Activated CD8-positive, alpha-beta T cell treated with anti-CD3 and anti-CD28 coated beads, Interleukin-2, amount 10 ng/mL, durations not matched to agents 7 days and 5 days (primary cell): ENCODE data around the gene CADPS. TPM values are rescaled to one million over a fixed set of nuclear protein-coding genes. Genes with fewer than 3 reads are reported as not detected.

Experiments
- ATAC-seq: fragments of 150-1000 bp; cut with Tn5 transposase; one replicate; pipeline ENCODE4 v1.10.0; 2021; ENCODE audit warnings: moderate library complexity
- CTCF ChIA-PET: fragments of 350-600 bp; sonication (Branson Sonifier 250); formaldehyde crosslinking; loops from one replicate; lab custom pipeline; 2021; ENCODE audit warnings: antibody characterized with exemption; lab: Charles Lee
- POLR2A ChIA-PET: fragments of 350-600 bp; sonication (Branson Sonifier 250); formaldehyde crosslinking; loops from one replicate; lab custom pipeline; 2021; ENCODE audit warnings: antibody characterized with exemption; lab: Charles Lee
- DNase-seq: peaks from one replicate; pipeline ENCODE4 v3.0.0-alpha.2; 2020
- H3K27ac Mint-ChIP-seq: one replicate; pipeline ENCODE4 v1.8.0; 2021; ENCODE audit warnings: mild to moderate bottlenecking, mixed read lengths
- H3K27me3 Mint-ChIP-seq: one replicate; pipeline ENCODE4 v1.8.0; 2021; ENCODE audit warnings: low read depth, mixed read lengths
- H3K36me3 Mint-ChIP-seq: one replicate; pipeline ENCODE4 v1.8.0; 2021; ENCODE audit warnings: low read depth, mixed read lengths
- H3K4me1 Mint-ChIP-seq: one replicate; pipeline ENCODE4 v1.8.0; 2021; ENCODE audit warnings: low read depth, mixed read lengths
- H3K4me3 Mint-ChIP-seq: one replicate; pipeline ENCODE4 v1.8.0; 2021; ENCODE audit warnings: mild to moderate bottlenecking, mixed read lengths
- H3K9me3 Mint-ChIP-seq: one replicate; pipeline ENCODE4 v1.8.0; 2022; ENCODE audit warnings: mixed read lengths; ENCODE audit not compliant: insufficient read depth
- total RNA-seq, 2 experiments: library from RNA; stranded (reverse); gene quantifications; one replicate each; pipeline ENCODE4 v1.2.3, GENCODE V29; 2021

Gene CADPS
- total RNA-seq, 2 experiments from 2014 or later, result not detected

DNA sequence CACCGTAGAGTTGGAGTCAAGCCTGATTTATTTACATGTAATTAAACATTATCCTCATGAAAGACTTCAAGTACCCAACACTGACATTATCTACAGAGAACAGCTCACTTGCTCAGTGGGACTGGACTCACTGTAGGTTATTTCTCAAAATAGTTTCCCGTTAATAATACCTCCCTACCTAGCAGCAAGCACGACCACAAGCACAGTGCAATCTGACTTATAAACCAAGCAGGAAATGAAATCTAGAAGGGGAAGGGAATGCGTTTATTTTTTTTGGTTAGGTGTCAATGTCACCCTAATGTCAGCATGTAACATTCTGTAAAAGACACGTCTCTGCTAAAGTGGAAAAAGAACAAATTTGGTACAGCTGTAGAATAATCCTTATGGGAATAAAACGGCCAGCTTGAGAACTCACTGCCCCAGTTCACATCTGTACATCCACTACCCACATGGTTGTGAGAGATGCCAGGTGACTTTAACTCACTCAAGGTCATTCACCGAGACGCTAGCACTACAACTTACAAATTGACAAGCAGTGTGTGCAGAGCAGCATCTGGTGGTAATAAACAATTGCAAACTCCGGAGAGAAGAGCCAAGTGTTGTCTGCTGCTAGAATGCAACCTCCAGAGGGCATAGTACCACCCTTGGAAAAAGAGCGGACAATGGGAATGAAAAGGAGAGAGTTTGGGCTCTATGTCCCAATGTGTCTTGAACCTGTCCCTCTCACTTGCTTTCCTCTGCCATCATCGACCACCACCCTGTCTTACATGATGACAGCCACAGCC, 242.5 kb downstream of the CADPS start:
- Mint-ChIP-seq H3K4me1 (no peaks in the 10 kb centered on the region), H3K27ac (no peak overlapping the region), H3K27me3 (peaks cover 2% of the 10 kb centered on the region), H3K36me3 (no peaks in the 10 kb centered on the region), H3K9me3 (no peaks in the 10 kb centered on the region), H3K4me3 (no peak overlapping the region)
- POLR2A ChIA-PET, result interaction anchor here (0.7 kb wide), 1 partner anchor 683 kb away, joined by 4 read pairs; no protein-coding TSS in a partner anchor
- CTCF ChIA-PET, result no interaction called here
- ATAC-seq (no peak), DNase-seq (no peak)

DNA sequence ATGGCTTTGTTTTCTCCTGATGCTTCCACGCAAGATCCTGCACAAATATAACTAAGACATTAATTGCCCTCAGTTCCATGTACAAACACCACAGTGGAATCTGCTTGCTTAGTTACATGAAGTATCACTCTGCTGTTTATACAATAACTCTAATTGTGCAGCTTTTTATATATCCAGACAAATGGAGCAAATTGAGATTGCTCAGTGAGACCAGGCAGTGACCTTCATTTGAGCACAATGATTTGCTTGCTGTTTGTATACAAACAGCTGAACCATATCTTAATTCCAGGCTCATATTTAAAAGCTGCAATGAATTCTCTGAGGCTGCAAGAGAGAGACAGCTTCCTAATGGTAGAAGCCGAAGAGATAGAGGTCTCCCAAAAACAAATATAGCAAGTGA, 243.7 kb downstream of the CADPS start:
- H3K4me1 Mint-ChIP-seq, result no peaks in the 10 kb centered on the region
- no peak for ATAC-seq
- H3K27me3 Mint-ChIP-seq, result peaks cover 6% of the 10 kb centered on the region
- ChIA-PET CTCF (no interaction called here), POLR2A (no interaction called here)
- H3K27ac Mint-ChIP-seq, result no peak overlapping the region
- H3K9me3 Mint-ChIP-seq, result no peaks in the 10 kb centered on the region
- no peak for DNase-seq
- H3K4me3 Mint-ChIP-seq, result no peak overlapping the region
- no peaks in the 10 kb centered on the region for H3K36me3 Mint-ChIP-seq

DNA sequence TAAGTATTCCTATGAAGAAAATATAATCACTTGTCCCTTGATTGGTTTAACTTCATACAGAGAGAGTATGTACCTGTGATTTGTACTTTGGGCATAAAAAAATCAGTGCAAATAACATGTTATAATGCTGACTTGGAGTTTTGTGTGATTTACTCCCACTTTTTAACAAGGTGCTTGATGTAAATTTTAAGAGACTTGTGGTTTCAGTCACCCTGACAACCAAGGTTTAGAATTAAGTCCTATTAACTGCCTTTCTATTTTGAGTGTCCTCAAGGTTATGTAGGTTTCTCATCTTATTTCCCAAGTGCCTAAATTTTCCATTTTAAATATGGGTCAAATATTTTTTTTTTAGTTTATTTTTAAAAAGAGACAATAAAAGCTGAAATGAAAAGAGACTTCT, 244.6 kb downstream of the CADPS start:
- ATAC-seq (no peak), DNase-seq (no peak)
- H3K4me3 Mint-ChIP-seq, result no peak overlapping the region
- H3K27me3 Mint-ChIP-seq, result peaks cover 6% of the 10 kb centered on the region
- CTCF ChIA-PET, result no interaction called here
- H3K27ac Mint-ChIP-seq, result no peak overlapping the region
- POLR2A ChIA-PET, result no interaction called here
- H3K9me3 Mint-ChIP-seq, result no peaks in the 10 kb centered on the region
- no peaks in the 10 kb centered on the region for H3K36me3 Mint-ChIP-seq
- no peaks in the 10 kb centered on the region for H3K4me1 Mint-ChIP-seq

DNA sequence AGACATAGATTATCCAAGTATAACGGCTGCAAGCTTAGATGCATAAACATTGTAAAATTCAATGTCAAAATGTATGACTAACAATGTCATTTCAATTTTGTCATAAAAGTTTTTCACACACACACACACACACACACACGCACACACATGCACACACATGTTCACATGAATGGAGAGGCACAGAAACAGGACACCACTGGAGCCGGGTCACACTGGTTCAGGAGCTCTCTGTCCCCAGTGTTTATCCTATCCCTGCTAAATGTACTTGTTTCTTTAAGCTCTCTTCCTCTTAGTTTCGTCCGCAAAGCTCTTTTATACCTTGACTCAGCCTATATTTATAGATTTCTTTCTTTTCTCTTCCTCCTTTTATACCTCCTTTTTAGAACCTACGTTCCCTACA, 249.9 kb downstream of the CADPS start:
- H3K4me3 Mint-ChIP-seq, result no peak overlapping the region
- H3K36me3 Mint-ChIP-seq, result no peaks in the 10 kb centered on the region
- ATAC-seq, result no peak
- ChIA-PET CTCF (no interaction called here), POLR2A (no interaction called here)
- no peaks in the 10 kb centered on the region for H3K9me3 Mint-ChIP-seq
- no peak for DNase-seq
- H3K27ac Mint-ChIP-seq, result no peak overlapping the region
- H3K27me3 Mint-ChIP-seq, result peaks cover 6% of the 10 kb centered on the region
- no peaks in the 10 kb centered on the region for H3K4me1 Mint-ChIP-seq

GRCh38 chr3:62624185-62624584, 251.0 kb downstream of the CADPS start:
- DNase-seq (no peak), ATAC-seq (no peak)
- ChIA-PET CTCF (interaction anchor here (2.9 kb wide), 1 partner anchor 1194 kb away, joined by 10 read pairs; the partner anchor contains the start of gene C3orf49), POLR2A (no interaction called here)
- H3K27me3 Mint-ChIP-seq, result peaks cover 6% of the 10 kb centered on the region
- no peak overlapping the region for H3K4me3 Mint-ChIP-seq
- no peaks in the 10 kb centered on the region for H3K36me3 Mint-ChIP-seq
- no peak overlapping the region for H3K27ac Mint-ChIP-seq
- no peaks in the 10 kb centered on the region for H3K4me1 Mint-ChIP-seq
- no peaks in the 10 kb centered on the region for H3K9me3 Mint-ChIP-seq

GRCh38 chr3:62622553-62623174, 252.6 kb downstream of the CADPS start:
- POLR2A ChIA-PET, result no interaction called here
- CTCF ChIA-PET, result interaction anchor here (2.9 kb wide), 1 partner anchor 1196 kb away, joined by 10 read pairs; the partner anchor contains the start of gene C3orf49
- Mint-ChIP-seq H3K36me3 (no peaks in the 10 kb centered on the region), H3K4me3 (no peak overlapping the region), H3K27me3 (peaks cover 6% of the 10 kb centered on the region), H3K4me1 (no peaks in the 10 kb centered on the region), H3K27ac (no peak overlapping the region), H3K9me3 (no peaks in the 10 kb centered on the region)
- DNase-seq (no peak), ATAC-seq (no peak)

GRCh38 chr3:62621925-62622324, 253.3 kb downstream of the CADPS start:
- Mint-ChIP-seq H3K4me3 (no peak overlapping the region), H3K9me3 (no peaks in the 10 kb centered on the region), H3K27me3 (peaks cover 5% of the 10 kb centered on the region), H3K36me3 (no peaks in the 10 kb centered on the region), H3K4me1 (no peaks in the 10 kb centered on the region), H3K27ac (no peak overlapping the region)
- ChIA-PET CTCF (interaction anchor here (2.9 kb wide), 1 partner anchor 1197 kb away, joined by 10 read pairs; the partner anchor contains the start of gene C3orf49), POLR2A (no interaction called here)
- ATAC-seq (no peak), DNase-seq (no peak)

DNA sequence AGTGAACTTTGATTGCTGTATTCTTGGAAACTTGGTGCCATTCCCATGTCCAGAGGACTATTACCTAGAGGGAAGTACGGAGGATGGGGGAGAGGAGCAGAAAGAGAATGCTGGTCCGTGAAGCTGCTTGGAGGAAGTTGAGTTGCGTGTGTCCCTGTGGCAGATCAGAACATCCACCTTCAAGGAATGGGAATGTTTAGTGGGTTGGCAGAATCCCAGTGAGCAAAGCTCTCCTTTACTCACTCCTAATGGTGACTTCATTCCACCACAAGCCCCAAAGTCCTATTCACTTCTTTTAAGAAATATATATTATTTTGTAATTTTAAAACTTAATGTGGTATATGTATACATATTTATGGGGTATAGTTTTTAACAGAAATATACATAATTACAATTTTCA, 254.0 kb downstream of the CADPS start:
- DNase-seq (no peak), ATAC-seq (no peak)
- no peak overlapping the region for H3K27ac Mint-ChIP-seq
- no peak overlapping the region for H3K4me3 Mint-ChIP-seq
- no peaks in the 10 kb centered on the region for H3K36me3 Mint-ChIP-seq
- ChIA-PET CTCF (interaction anchor here (2.9 kb wide), 1 partner anchor 1197 kb away, joined by 10 read pairs; the partner anchor contains the start of gene C3orf49), POLR2A (no interaction called here)
- no peaks in the 10 kb centered on the region for H3K4me1 Mint-ChIP-seq
- no peaks in the 10 kb centered on the region for H3K9me3 Mint-ChIP-seq
- H3K27me3 Mint-ChIP-seq, result peaks cover 2% of the 10 kb centered on the region

GRCh38 chr3:62615258-62615849, 259.9 kb downstream of the CADPS start:
- CTCF ChIA-PET, result no interaction called here
- ATAC-seq (no peak), DNase-seq (no peak)
- POLR2A ChIA-PET, result no interaction called here
- no peak overlapping the region for H3K27ac Mint-ChIP-seq
- H3K4me1 Mint-ChIP-seq, result no peaks in the 10 kb centered on the region
- no peak overlapping the region for H3K4me3 Mint-ChIP-seq
- no peaks in the 10 kb centered on the region for H3K27me3 Mint-ChIP-seq
- H3K9me3 Mint-ChIP-seq, result no peaks in the 10 kb centered on the region
- no peaks in the 10 kb centered on the region for H3K36me3 Mint-ChIP-seq

GRCh38 chr3:62614527-62614926, 260.7 kb downstream of the CADPS start:
- no peaks in the 10 kb centered on the region for H3K9me3 Mint-ChIP-seq
- H3K27me3 Mint-ChIP-seq, result no peaks in the 10 kb centered on the region
- no peak overlapping the region for H3K27ac Mint-ChIP-seq
- ChIA-PET CTCF (no interaction called here), POLR2A (no interaction called here)
- H3K4me1 Mint-ChIP-seq, result no peaks in the 10 kb centered on the region
- no peak overlapping the region for H3K4me3 Mint-ChIP-seq
- ATAC-seq (no peak), DNase-seq (no peak)
- no peaks in the 10 kb centered on the region for H3K36me3 Mint-ChIP-seq

DNA sequence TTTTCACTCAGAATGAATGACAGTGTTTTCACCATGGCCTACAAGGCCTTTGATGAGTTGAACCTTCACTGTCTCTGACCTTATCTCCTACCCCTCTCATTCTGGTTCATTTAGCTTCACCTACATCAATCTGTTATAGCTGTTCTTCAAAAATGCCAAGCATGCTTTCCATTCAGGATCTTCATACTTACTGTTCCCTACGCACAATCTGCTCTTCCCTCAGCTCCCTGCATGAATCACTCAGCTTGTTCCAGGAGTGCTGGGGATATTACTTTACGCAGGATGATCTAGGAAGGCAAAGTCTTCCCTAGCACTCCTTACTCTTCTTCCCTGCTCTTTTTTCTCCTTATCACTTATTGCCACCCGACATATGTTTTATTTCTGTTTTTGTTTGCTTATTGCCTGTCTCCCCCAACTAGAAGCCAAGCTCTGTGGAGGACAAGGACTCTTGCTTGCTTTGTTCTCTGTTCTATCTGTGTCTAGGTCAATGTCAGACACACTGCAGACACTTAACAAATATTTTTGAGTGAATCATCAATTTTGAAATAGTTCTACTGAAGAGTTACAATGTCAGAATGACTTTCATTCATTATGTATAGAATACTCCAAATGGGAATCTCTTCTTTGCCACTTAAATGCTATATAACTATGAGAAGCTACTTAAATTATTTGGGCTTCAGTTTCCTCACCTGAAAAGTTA, 263.5 kb downstream of the CADPS start:
- Mint-ChIP-seq H3K9me3 (no peaks in the 10 kb centered on the region), H3K27ac (no peak overlapping the region), H3K4me3 (no peak overlapping the region), H3K27me3 (no peaks in the 10 kb centered on the region), H3K36me3 (no peaks in the 10 kb centered on the region), H3K4me1 (no peaks in the 10 kb centered on the region)
- DNase-seq, result no peak
- ChIA-PET POLR2A (no interaction called here), CTCF (no interaction called here)
- ATAC-seq, result no peak
